Neural cell (in vitro differentiated cells): ENCODE data around the gene MMP20.

ENCODE experiments used
- CTCF ChIP-seq: fragments of 450-650 bp; IDR thresholded peaks from 2 replicates; pipeline ENCODE4 v1.5.1; 2014; ENCODE audit warnings: antibody characterized with exemption, mild to moderate bottlenecking, moderate library complexity; ENCODE audit not compliant: poor library complexity, severe bottlenecking
- EP300 ChIP-seq: fragments of 450-650 bp; conservative IDR thresholded peaks from 2 replicates; pipeline ENCODE4 v1.6.1; 2014; ENCODE audit warnings: antibody characterized with exemption, mild to moderate bottlenecking, moderate library complexity; ENCODE audit not compliant: poor library complexity, severe bottlenecking
- EZH2 ChIP-seq: fragments of 200-600, 300-800 bp; shearing (Covaris generic), sonication (generic); IDR thresholded peaks from 2 replicates; pipeline ENCODE4 v1.6.1; 2014; ENCODE audit warnings: antibody characterized with exemption, low read length, borderline replicate concordance, mild to moderate bottlenecking; ENCODE audit not compliant: insufficient read depth, poor library complexity, severe bottlenecking
- MXI1 ChIP-seq: fragments of 450-650 bp; conservative IDR thresholded peaks from 2 replicates; pipeline ENCODE4 v1.6.1; 2014; ENCODE audit warnings: antibody characterized with exemption, mild to moderate bottlenecking; ENCODE audit not compliant: poor library complexity, severe bottlenecking
- POLR2AphosphoS5 ChIP-seq: IDR thresholded peaks from 2 replicates; pipeline ENCODE4 v1.6.1; 2012
- REST ChIP-seq: IDR thresholded peaks from 2 replicates; pipeline ENCODE4 v1.6.1; 2012; ENCODE audit warnings: borderline replicate concordance
- SMC3 ChIP-seq: fragments of 450-650 bp; conservative IDR thresholded peaks from 2 replicates; pipeline ENCODE4 v1.6.1; 2014; ENCODE audit warnings: antibody characterized with exemption, mild to moderate bottlenecking, moderate library complexity; ENCODE audit not compliant: poor library complexity
- TAF1 ChIP-seq: IDR thresholded peaks from 2 replicates; pipeline ENCODE4 v1.6.1; 2012; ENCODE audit warnings: low read depth

- TF ChIP-seq CTCF (no peak), EZH2 (no peak), EP300 (no peak), POLR2AphosphoS5 (no peak), REST (no peak), MXI1 (no peak), SMC3 (no peak), TAF1 (no peak)
These were observed 14.5 kb upstream of the MMP20 start for GRCh38 chr11:102639656-102640055.
